ENCODE results near the gene TTC28.
"Not testable (repeated sequence)": the region's sequence is repeated elsewhere in the genome, so short reads cannot be mapped to it uniquely, and the experiment has no call there.

Gene TTC28

GRCh38 chr22:28208036-28208435, 471.6 kb downstream of the TTC28 start:
- in situ Hi-C loops (cut with MboI; ENCODE audit: low sequenced_read_pairs, unreplicated experiment), result loop anchor here (25.0 kb wide), 1 partner anchor 96 kb away; no protein-coding TSS in a partner anchor
- no peak for TF ChIP-seq CTCF (IDR thresholded peaks at IDR 0.05; ENCODE audit: borderline replicate concordance, control extremely low read depth, extremely low read depth, insufficient read depth, missing control alignments)
- DNase-seq (ENCODE audit: low spot score), result no peak

GRCh38 chr22:28207281-28208030, 472.2 kb downstream of the TTC28 start:
- no peak for TF ChIP-seq CTCF (IDR thresholded peaks at IDR 0.05; ENCODE audit: borderline replicate concordance, control extremely low read depth, extremely low read depth, insufficient read depth, missing control alignments)
- no peak for DNase-seq (ENCODE audit: low spot score)
- in situ Hi-C loops (cut with MboI; ENCODE audit: low sequenced_read_pairs, unreplicated experiment), result loop anchor here (25.0 kb wide), 1 partner anchor 95 kb away; no protein-coding TSS in a partner anchor

- no peak for DNase-seq (ENCODE audit: low spot score)
- TF ChIP-seq CTCF (IDR thresholded peaks at IDR 0.05; ENCODE audit: borderline replicate concordance, control extremely low read depth, extremely low read depth, insufficient read depth, missing control alignments), result no peak
- in situ Hi-C loops (cut with MboI; ENCODE audit: low sequenced_read_pairs, unreplicated experiment), result loop anchor here (25.0 kb wide), 1 partner anchor 94 kb away; no protein-coding TSS in a partner anchor
Measured at GRCh38 chr22:28205926-28206325, 473.7 kb downstream of the TTC28 start.

- in situ Hi-C loops (cut with MboI; ENCODE audit: low sequenced_read_pairs, unreplicated experiment), result loop anchor here (25.0 kb wide), 1 partner anchor 92 kb away; no protein-coding TSS in a partner anchor
- no peak for TF ChIP-seq CTCF (IDR thresholded peaks at IDR 0.05; ENCODE audit: borderline replicate concordance, control extremely low read depth, extremely low read depth, insufficient read depth, missing control alignments)
- DNase-seq (ENCODE audit: low spot score), result no peak
Measured at GRCh38 chr22:28204382-28204781, 475.3 kb downstream of the TTC28 start.

- TF ChIP-seq CTCF (IDR thresholded peaks at IDR 0.05; ENCODE audit: borderline replicate concordance, control extremely low read depth, extremely low read depth, insufficient read depth, missing control alignments), result no peak
- in situ Hi-C loops (cut with MboI; ENCODE audit: low sequenced_read_pairs, unreplicated experiment), result loop anchor here (25.0 kb wide), 1 partner anchor 91 kb away; no protein-coding TSS in a partner anchor
- DNase-seq (ENCODE audit: low spot score), result no peak
Measured at GRCh38 chr22:28203286-28203685, 476.4 kb downstream of the TTC28 start.

- TF ChIP-seq CTCF (IDR thresholded peaks at IDR 0.05; ENCODE audit: borderline replicate concordance, control extremely low read depth, extremely low read depth, insufficient read depth, missing control alignments), result no peak
- in situ Hi-C loops (cut with MboI; ENCODE audit: low sequenced_read_pairs, unreplicated experiment), result no loop called here
- no peak for DNase-seq (ENCODE audit: low spot score)
Measured at GRCh38 chr22:28198692-28199091, 480.9 kb downstream of the TTC28 start.

- DNase-seq (ENCODE audit: low spot score); in situ Hi-C loops (cut with MboI; ENCODE audit: low sequenced_read_pairs, unreplicated experiment): not testable (repeated sequence)
Measured at GRCh38 chr22:28191571-28191970, 488.1 kb downstream of the TTC28 start.
